OCI-LY7 (cell line): Measurements from ENCODE around the gene GALNT5. TPM values are rescaled to one million over a fixed set of nuclear protein-coding genes. Genes with fewer than 3 reads are reported as not detected.
A peak's percentile ranks its signal among the peaks of the same experiment; 100 is the strongest.

Experiments
- BruUV-seq: library from RNA; stranded (reverse); fragments of 400-500 nt; replicated peaks from 2 replicates; lab custom pipeline; 2021; lab: Mats Ljungman, UMichigan
- CTCF ChIA-PET: fragments of 300-600 bp; sonication (Branson Sonifier 250); formaldehyde crosslinking; loops from one replicate; lab custom pipeline; 2022; ENCODE audit warnings: antibody characterized with exemption; ENCODE audit not compliant: unreplicated experiment; lab: Charles Lee
- POLR2A ChIA-PET: fragments of 300-600 bp; sonication (Branson Sonifier 250); formaldehyde crosslinking; loops from one replicate; lab custom pipeline; 2022; ENCODE audit warnings: antibody characterized with exemption; lab: Charles Lee
- DNase-seq: peaks from one replicate; pipeline ENCODE4 v3.0.0-alpha.2; 2015; ENCODE audit warnings: low spot score
- H2AFZ ChIP-seq: fragments of 200-600 bp; sonication (generic), shearing (Covaris generic); 2 replicates; pipeline ENCODE4 v1.6.1; 2014; ENCODE audit warnings: mild to moderate bottlenecking, antibody characterized with exemption, low read length, moderate library complexity
- H3K27ac ChIP-seq: fragments of 200-600 bp; sonication (generic); 2 replicates; pipeline ENCODE4 v1.5.1; 2014; ENCODE audit warnings: mixed run types, low read depth, mild to moderate bottlenecking, moderate library complexity, low read length, inconsistent platforms; ENCODE audit not compliant: poor library complexity, severe bottlenecking
- H3K36me3 ChIP-seq: fragments of 200-600 bp; sonication (generic); 2 replicates; pipeline ENCODE4 v1.6.1; 2014; ENCODE audit warnings: mild to moderate bottlenecking, antibody characterized with exemption, low read length, moderate library complexity, mixed read lengths; ENCODE audit not compliant: insufficient read depth
- H3K4me1 ChIP-seq: fragments of 200-600 bp; sonication (generic); 2 replicates; pipeline ENCODE4 v1.5.1; 2014; ENCODE audit warnings: mild to moderate bottlenecking, low read length; ENCODE audit not compliant: insufficient read depth, poor library complexity, severe bottlenecking
- H3K4me2 ChIP-seq: fragments of 200-600 bp; sonication (generic); 2 replicates; pipeline ENCODE4 v1.6.1; 2014; ENCODE audit warnings: mild to moderate bottlenecking, low read length
- H3K4me3 ChIP-seq: fragments of 200-600 bp; sonication (generic); 2 replicates; pipeline ENCODE4 v1.5.1; 2014; ENCODE audit warnings: mild to moderate bottlenecking, low read depth, low read length; ENCODE audit not compliant: poor library complexity, severe bottlenecking
- H3K79me2 ChIP-seq: fragments of 200-600 bp; sonication (generic); 2 replicates; pipeline ENCODE4 v1.6.1; 2016; ENCODE audit warnings: low read depth, mild to moderate bottlenecking, low read length, moderate library complexity, mixed read lengths; ENCODE audit not compliant: insufficient read depth
- H3K9me2 ChIP-seq: fragments of 200-600 bp; sonication (generic); 2 replicates; pipeline ENCODE4 v1.6.1; 2016; ENCODE audit warnings: mild to moderate bottlenecking, low read length, mixed read lengths; ENCODE audit not compliant: insufficient read depth
- H3K9me3 ChIP-seq: fragments of 200-600 bp; sonication (generic); 2 replicates; pipeline ENCODE4 v1.6.1; 2014; ENCODE audit warnings: mild to moderate bottlenecking, mixed run types, low read length, mixed read lengths
- H4K20me1 ChIP-seq: fragments of 200-600 bp; sonication (generic); 2 replicates; pipeline ENCODE4 v1.6.1; 2014; ENCODE audit warnings: mild to moderate bottlenecking, antibody characterized with exemption, low read length, moderate library complexity, mixed read lengths; ENCODE audit not compliant: insufficient read depth
- EZH2phosphoT487 ChIP-seq: fragments of 200-600 bp; sonication (generic); IDR thresholded peaks from 2 replicates; pipeline ENCODE4 v1.6.1; 2018; ENCODE audit warnings: low read depth, borderline replicate concordance, mild to moderate bottlenecking, mixed run types, antibody characterized with exemption, low read length, moderate library complexity, mixed read lengths
- intact Hi-C: fragments of 100-400 bp; cut with micrococcal nuclease; formaldehyde crosslinking; loops from one replicate; pipeline ENCODE4 v1.10.0; 2022; ENCODE audit not compliant: unreplicated experiment
- total RNA-seq, 2 experiments: library from RNA; depleted of rRNA in 1 of 2; stranded (reverse); fragments of >200 nt in 1 of 2; shearing (Covaris generic) in 1 of 2; gene quantifications; 2 replicates each; pipeline ENCODE4 v1.2.3, GENCODE V29; 2014 to 2022
- TF ChIP-seq, protein P1 (sequence below): fragments of 200-600 bp; sonication (generic); conservative IDR thresholded peaks from 2 replicates; pipeline ENCODE4 v1.5.1; 2014; ENCODE audit warnings: mild to moderate bottlenecking, antibody characterized with exemption, low read length, moderate library complexity, mixed read lengths

Gene GALNT5
- total RNA-seq, 2 experiments from 2014 or later: not detected

DNA sequence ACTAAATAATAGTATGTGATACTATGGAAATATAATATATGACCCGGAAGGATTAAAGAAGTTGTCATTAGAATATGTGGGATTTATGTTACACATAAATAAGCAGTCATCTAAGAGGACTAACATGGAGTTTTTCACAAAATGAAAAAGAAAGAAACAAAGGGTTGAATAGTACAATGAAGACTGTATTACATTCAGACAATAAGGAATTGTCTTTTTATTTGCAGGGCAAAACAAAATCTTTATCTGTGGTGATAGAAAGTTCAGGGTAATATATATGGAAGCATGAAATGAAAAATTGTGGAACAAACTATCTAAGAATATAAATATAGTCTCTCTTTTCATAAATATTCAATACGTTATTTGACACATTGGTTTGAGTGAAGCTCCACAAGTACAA is 62.3 kb downstream of the GALNT5 start:
- intact Hi-C loops: no loop called here
- CTCF ChIA-PET: no interaction called here
- POLR2A ChIA-PET: no interaction called here
- no peak overlapping the region for H2AFZ ChIP-seq
- peaks cover 5% of the 10 kb centered on the region for H3K4me1 ChIP-seq
- H3K9me2 ChIP-seq: no peaks in the 10 kb centered on the region
- no TSS peak for BruUV-seq
- no peak for DNase-seq
- no peak overlapping the region for H3K4me2 ChIP-seq
- H3K27ac ChIP-seq: no peak overlapping the region
- no peak overlapping the region for H3K4me3 ChIP-seq
- no peaks in the 10 kb centered on the region for H3K79me2 ChIP-seq
- no peaks in the 10 kb centered on the region for H3K36me3 ChIP-seq
- no peak for TF ChIP-seq EZH2phosphoT487
- TF ChIP-seq, protein P1, sequence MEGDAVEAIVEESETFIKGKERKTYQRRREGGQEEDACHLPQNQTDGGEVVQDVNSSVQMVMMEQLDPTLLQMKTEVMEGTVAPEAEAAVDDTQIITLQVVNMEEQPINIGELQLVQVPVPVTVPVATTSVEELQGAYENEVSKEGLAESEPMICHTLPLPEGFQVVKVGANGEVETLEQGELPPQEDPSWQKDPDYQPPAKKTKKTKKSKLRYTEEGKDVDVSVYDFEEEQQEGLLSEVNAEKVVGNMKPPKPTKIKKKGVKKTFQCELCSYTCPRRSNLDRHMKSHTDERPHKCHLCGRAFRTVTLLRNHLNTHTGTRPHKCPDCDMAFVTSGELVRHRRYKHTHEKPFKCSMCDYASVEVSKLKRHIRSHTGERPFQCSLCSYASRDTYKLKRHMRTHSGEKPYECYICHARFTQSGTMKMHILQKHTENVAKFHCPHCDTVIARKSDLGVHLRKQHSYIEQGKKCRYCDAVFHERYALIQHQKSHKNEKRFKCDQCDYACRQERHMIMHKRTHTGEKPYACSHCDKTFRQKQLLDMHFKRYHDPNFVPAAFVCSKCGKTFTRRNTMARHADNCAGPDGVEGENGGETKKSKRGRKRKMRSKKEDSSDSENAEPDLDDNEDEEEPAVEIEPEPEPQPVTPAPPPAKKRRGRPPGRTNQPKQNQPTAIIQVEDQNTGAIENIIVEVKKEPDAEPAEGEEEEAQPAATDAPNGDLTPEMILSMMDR: no peak
- no peaks in the 10 kb centered on the region for H3K9me3 ChIP-seq
- H4K20me1 ChIP-seq: no peaks in the 10 kb centered on the region

DNA sequence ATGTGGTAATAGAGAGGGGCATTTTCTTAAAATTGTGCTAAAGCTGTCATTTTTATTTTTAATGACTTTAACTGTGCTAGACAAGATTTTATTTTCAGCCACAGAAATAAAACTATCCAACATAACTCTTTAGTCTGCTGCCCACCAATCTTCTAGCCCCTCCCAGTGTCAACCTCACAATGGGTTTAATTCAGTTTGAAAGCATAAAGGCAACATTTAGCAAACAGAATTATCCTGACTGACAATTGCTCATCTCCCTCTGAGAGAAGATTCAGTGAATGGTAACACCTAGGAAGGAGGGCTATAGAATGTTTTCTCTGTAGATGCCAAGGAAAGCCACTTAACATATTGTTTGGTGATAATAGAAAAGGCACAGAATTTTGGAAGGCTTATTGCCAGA is 62.9 kb downstream of the GALNT5 start:
- Histone ChIP-seq H2AFZ (no peak overlapping the region), H3K4me3 (no peak overlapping the region), H3K9me3 (no peaks in the 10 kb centered on the region), H3K4me2 (no peak overlapping the region), H3K4me1 (peaks cover 5% of the 10 kb centered on the region), H3K27ac (no peak overlapping the region), H3K36me3 (no peaks in the 10 kb centered on the region), H3K79me2 (no peaks in the 10 kb centered on the region), H4K20me1 (no peaks in the 10 kb centered on the region), H3K9me2 (no peaks in the 10 kb centered on the region)
- DNase-seq: no peak
- TF ChIP-seq, protein P1: no peak
- TF ChIP-seq EZH2phosphoT487: no peak
- intact Hi-C loops: no loop called here
- CTCF ChIA-PET: no interaction called here
- POLR2A ChIA-PET: no interaction called here
- BruUV-seq: no TSS peak

DNA sequence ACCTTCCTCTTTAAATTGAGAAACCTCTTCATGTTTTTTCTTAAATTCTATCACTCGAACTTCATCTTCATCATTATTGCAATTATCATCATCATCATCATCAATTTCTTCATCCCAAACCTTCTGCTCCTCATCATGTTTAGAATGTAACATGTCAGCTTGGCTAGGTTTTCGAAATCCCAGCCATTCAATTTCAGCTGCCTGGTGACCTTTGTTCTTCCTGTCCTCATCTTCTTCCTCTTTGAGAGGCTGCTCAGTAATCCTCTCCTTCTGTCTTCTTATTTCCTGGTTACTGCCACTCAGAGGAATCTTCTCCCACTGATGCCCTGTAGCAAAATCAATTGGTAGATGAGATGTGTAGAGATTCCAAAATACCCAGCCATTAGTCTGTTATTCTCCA is 64.0 kb downstream of the GALNT5 start:
- Histone ChIP-seq H3K36me3 (no peaks in the 10 kb centered on the region), H3K27ac (no peak overlapping the region), H3K79me2 (no peaks in the 10 kb centered on the region), H3K4me2 (no peak overlapping the region), H3K9me3 (no peaks in the 10 kb centered on the region), H3K9me2 (no peaks in the 10 kb centered on the region), H3K4me1 (peaks cover 5% of the 10 kb centered on the region), H4K20me1 (no peaks in the 10 kb centered on the region), H3K4me3 (no peak overlapping the region), H2AFZ (peak overlapping the region; percentile 12; the same call in 1 of the 2 replicates)
- TF ChIP-seq EZH2phosphoT487: no peak
- TF ChIP-seq, protein P1: no peak
- DNase-seq: no peak
- BruUV-seq: no TSS peak
- ChIA-PET POLR2A (no interaction called here), CTCF (no interaction called here)
- intact Hi-C loops: no loop called here
